Measurements from ENCODE around the gene WDFY4.

The WDFY4 gene

DNA sequence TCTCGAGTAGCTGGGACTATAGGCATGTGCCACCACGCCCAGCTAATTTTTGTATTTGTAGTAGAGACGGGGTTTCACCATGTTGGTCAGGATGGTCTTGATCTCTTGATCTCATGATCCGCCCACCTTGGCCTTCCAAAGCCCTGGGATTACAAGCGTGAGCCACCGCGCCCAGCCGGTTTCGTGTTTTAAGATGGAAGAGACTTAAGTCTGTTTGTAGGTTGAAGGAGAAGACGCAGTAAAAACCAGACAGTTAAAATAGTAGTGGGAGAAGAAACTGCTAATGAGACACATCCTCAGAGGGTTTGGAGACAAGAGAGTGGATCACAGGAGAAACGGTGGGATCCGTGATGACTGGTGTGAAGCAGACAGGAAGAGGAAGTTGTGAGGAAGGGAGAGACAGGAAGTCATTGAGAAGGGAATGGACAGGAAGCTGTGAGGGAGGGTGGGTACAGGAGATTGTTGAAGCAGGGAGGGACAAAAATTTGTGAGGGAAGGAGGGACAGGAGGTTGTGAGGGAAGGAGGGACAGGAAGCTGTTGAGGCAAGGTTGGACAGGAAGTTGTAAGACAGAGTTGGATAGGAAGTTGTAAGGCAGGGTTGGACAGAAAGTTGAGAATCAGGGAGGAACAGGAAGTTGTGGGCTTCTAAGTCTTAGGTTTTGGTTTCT is 115.5 kb downstream of the WDFY4 start:
- DNase-seq (ENCODE audit: insufficient read length, low spot score), result no peak

DNA sequence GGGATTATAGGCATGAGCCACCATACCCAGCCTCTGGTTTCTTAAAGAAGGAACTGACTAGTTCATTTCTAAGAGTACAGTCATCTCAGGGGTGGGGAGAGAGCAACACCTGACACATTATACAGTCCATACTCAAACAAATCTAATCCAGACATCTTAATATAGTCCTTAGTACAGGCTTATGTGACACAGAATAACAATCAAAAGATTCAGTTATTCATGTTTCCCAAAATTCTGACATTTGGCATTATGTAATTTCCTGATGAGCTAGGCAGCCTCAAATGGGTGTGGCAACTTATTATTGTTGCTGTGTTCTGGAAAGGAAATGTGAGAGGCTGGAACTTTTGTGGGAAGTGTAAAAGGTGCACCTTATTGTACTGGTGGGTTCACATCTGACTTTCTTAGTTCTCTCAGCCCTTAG is 116.3 kb downstream of the WDFY4 start:
- TF ChIP-seq, protein P1, sequence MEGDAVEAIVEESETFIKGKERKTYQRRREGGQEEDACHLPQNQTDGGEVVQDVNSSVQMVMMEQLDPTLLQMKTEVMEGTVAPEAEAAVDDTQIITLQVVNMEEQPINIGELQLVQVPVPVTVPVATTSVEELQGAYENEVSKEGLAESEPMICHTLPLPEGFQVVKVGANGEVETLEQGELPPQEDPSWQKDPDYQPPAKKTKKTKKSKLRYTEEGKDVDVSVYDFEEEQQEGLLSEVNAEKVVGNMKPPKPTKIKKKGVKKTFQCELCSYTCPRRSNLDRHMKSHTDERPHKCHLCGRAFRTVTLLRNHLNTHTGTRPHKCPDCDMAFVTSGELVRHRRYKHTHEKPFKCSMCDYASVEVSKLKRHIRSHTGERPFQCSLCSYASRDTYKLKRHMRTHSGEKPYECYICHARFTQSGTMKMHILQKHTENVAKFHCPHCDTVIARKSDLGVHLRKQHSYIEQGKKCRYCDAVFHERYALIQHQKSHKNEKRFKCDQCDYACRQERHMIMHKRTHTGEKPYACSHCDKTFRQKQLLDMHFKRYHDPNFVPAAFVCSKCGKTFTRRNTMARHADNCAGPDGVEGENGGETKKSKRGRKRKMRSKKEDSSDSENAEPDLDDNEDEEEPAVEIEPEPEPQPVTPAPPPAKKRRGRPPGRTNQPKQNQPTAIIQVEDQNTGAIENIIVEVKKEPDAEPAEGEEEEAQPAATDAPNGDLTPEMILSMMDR (IDR thresholded peaks at IDR 0.05; ENCODE audit: insufficient read depth, missing control alignments), result no peak
- no peak for FAIRE-seq

More for the DNA sequence above, 115.5 kb downstream of the WDFY4 start:
- FAIRE-seq, result no peak
- TF ChIP-seq, protein P1 (IDR thresholded peaks at IDR 0.05; ENCODE audit: insufficient read depth, missing control alignments), result no peak

DNA sequence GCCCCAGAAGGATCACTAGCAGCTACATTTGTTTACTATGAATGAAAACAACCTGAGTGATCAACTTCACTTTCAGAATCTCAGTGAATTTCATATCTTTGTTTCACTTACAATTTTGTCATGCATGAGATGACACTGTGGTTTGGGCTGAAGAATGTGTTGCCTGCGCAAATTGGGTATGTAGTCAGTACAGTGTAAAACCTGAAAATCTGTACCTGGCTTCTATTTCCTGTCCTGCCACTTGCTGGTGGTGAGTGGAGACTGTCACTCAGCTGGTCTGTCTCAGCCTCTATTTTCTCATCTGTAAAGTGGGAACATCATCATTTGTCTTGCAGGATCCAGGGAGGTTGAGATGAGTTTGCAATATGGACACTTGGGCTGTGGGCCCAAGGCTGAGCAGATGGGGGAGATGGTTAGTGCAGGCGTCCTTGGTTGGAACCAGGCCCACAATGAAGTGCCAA is 118.0 kb downstream of the WDFY4 start:
- TF ChIP-seq, protein P1 (IDR thresholded peaks at IDR 0.05; ENCODE audit: insufficient read depth, missing control alignments), result no peak
- FAIRE-seq (no peak), DNase-seq (ENCODE audit: insufficient read length, low spot score) (no peak)

More for the DNA sequence above, 116.3 kb downstream of the WDFY4 start:
- DNase-seq (ENCODE audit: insufficient read length, low spot score), result no peak

DNA sequence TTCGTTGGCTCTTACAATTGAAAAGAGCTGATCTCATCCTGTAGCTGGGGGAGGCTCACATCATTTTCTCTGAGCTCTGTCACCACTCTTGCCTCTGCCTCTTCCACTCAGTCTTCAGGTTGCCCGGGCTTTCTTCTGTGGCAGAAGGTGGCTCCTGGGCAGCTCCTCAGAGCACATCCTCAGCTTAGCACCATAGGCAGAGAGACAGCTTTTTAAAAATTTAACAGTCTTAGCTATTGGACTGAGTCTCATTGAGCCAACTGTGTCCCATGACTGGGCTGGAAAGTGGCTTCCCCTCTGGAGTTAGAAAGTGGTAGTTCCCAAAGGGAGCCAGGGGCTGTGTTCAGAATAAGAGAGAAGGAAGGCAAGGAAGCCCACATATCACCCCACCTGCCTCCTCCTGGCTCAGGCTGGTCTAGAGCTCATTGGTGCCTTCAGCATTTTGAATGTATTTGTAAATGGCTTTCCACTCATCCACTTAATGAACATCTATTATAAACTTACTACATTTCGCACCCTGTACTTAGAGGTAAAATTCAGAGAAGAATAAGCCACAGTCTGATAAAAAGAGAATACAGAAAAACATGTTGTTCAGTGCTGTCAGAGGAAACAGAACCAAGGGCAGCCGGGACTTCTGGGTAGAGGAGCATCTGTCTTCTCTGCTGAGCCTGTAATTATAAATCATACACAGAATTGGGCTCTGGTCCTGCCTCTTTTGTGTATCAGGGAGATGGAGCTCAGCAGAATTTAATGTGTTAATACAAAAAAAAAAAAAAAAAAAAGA is 119.3 kb downstream of the WDFY4 start:
- TF ChIP-seq, protein P1 (IDR thresholded peaks at IDR 0.05; ENCODE audit: insufficient read depth, missing control alignments), result no peak
- FAIRE-seq, result no peak
- DNase-seq (ENCODE audit: insufficient read length, low spot score), result no peak

DNA sequence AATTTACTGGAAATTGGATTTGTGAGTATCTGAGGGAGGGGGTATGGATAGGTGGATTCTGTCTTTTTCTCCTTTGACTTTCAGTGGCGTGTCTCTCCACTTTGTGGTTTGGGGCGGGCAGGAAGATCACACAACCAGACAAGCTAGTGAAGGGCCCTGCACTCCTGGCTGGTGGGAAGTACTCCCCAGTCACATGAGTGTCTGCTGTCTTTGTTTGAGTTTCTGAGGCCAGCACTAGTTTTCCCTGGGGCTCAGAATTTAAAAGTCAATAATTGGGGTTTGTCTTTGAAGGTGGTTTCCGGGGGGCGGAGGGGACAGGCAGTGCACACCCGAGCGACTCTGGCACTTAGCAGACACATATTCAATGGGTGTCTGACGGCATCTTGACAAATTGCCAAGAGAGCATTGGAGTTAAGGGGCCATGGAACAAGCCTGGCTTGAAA is 120.1 kb downstream of the WDFY4 start:
- TF ChIP-seq, protein P1 (IDR thresholded peaks at IDR 0.05; ENCODE audit: insufficient read depth, missing control alignments), result no peak
- DNase-seq (ENCODE audit: insufficient read length, low spot score), result no peak
- FAIRE-seq, result no peak

DNA sequence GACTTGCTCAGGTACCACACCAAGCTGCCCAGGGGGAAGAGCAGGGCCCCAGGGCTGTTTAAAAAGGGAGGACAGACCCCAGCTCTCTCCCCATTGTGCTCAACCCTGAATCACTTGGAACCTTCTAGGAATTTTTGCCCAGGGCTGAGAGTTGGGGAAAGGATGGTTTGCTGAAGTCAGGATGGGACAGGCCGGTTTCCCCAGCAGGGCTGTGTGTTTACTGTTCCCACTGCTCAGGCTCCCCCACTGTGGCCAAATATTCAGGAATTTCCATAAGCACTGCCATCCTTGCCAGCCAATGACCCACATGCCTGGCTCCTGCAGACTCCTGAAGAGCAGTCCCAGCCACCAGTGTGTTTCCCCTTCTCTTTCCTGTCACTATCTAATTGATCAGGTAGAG is 120.7 kb downstream of the WDFY4 start:
- DNase-seq (ENCODE audit: insufficient read length, low spot score), result no peak
- TF ChIP-seq, protein P1 (IDR thresholded peaks at IDR 0.05; ENCODE audit: insufficient read depth, missing control alignments), result no peak
- FAIRE-seq, result no peak

DNA sequence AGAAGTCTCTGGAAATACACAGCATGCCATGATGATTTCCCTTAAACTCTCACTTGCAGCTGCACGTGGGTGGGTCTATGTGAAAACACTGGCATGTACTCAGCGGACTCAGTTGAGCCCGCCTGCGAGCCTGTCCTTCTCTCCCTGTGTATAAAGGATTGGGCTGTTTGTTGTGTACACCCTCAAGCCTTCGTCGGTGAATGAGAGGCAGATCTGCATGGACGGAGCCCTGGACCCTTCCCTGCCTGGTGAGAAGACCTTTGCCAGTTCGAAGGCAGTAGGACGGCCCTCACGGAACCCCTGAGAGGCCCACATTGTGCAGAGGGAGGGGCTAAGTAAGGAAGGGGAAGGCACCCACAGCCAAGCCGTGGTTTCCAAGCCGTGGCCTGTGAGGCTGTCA is 121.2 kb downstream of the WDFY4 start:
- TF ChIP-seq, protein P1 (IDR thresholded peaks at IDR 0.05; ENCODE audit: insufficient read depth, missing control alignments), result no peak
- DNase-seq (ENCODE audit: insufficient read length, low spot score) (no peak), FAIRE-seq (no peak)
